GM23338 (cell line): Measurements from ENCODE around the gene SYNE1.

ENCODE experiments used
- EZH2 ChIP-seq: fragments of 200-600 bp; sonication (generic); IDR thresholded peaks from one replicate; pipeline ENCODE4 v1.8.0; 2017; ENCODE audit warnings: antibody characterized with exemption, mild to moderate bottlenecking, low read depth; ENCODE audit not compliant: unreplicated experiment
- EZH2phosphoT487 ChIP-seq: fragments of 200-600 bp; sonication (generic); IDR thresholded peaks from one replicate; pipeline ENCODE4 v1.8.1; 2018; ENCODE audit warnings: antibody characterized with exemption; ENCODE audit not compliant: unreplicated experiment
- JUNB ChIP-seq: IDR thresholded peaks from one replicate; pipeline ENCODE4 v1.6.1; 2016; ENCODE audit warnings: antibody characterized with exemption; ENCODE audit not compliant: unreplicated experiment
- POLR2AphosphoS5 ChIP-seq: IDR thresholded peaks from 2 replicates; pipeline ENCODE4 v1.6.1; 2016; ENCODE audit warnings: antibody characterized with exemption, low read depth
- TF ChIP-seq, protein P1 (sequence below), 2 experiments: fragments of 200-600 bp in 1 of 2; sonication (generic) in 1 of 2; conservative IDR thresholded peaks; 2 replicates each; pipeline versions ENCODE4 v1.5.1 to v1.6.1; 2016 to 2017; ENCODE audit warnings: antibody characterized with exemption in 2 of 2, low read depth in 2 of 2, mild to moderate bottlenecking in 2 of 2, moderate library complexity in 1 of 2
- TF ChIP-seq, protein P2 (sequence below): IDR thresholded peaks from one replicate; pipeline ENCODE4 v1.6.1; 2018; ENCODE audit warnings: antibody characterized with exemption; ENCODE audit not compliant: unreplicated experiment

DNA sequence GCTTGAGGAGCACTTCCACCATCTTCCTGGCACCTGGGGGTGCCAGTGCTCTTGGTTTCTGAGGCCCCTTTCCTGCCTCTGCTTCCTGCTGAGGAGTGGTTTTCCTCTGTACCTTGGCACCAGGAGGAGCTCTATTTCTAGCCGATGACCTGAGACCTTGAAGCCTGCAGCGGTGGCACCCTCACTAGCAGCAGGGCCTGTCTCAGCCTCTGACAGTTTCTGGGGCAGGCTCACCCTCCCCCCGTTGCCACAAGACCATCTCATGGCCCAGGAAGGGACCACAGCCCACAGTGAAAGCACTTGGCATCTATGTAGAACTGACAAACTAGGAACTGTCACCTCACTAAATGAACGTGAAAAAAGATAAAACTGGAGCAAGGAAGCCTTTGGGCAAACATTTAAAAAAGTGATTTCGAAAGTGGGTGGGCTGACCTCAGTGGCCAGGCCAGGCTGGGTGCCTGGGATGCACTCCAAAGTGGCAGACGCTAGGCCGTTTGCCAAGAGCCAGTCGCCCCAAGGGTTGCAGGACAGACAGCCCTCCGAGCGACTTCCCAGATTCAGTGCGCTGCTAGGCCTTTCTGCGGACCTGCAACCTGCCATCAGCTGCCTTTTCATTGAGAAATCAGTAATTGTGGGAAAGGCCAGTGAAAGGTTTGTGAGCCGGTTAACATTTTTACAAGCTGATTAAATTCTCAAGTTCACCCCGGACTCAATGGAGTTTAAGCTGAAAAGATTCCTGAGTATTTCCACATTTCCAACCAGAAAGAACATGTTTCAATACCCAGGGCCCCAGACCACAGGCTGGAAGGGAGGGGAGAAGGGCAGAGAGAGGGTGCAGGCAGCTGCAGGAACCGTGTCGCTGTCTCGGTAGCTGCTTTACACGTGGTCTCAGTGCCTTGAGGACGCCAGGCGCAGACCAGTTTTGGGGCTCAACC is 526.0 kb downstream of the SYNE1 start:
- TF ChIP-seq, protein P1, sequence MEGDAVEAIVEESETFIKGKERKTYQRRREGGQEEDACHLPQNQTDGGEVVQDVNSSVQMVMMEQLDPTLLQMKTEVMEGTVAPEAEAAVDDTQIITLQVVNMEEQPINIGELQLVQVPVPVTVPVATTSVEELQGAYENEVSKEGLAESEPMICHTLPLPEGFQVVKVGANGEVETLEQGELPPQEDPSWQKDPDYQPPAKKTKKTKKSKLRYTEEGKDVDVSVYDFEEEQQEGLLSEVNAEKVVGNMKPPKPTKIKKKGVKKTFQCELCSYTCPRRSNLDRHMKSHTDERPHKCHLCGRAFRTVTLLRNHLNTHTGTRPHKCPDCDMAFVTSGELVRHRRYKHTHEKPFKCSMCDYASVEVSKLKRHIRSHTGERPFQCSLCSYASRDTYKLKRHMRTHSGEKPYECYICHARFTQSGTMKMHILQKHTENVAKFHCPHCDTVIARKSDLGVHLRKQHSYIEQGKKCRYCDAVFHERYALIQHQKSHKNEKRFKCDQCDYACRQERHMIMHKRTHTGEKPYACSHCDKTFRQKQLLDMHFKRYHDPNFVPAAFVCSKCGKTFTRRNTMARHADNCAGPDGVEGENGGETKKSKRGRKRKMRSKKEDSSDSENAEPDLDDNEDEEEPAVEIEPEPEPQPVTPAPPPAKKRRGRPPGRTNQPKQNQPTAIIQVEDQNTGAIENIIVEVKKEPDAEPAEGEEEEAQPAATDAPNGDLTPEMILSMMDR (conservative IDR thresholded peaks at IDR 0.05; ENCODE audit: low read depth in 2 of 2) = no peak
- TF ChIP-seq, protein P2, sequence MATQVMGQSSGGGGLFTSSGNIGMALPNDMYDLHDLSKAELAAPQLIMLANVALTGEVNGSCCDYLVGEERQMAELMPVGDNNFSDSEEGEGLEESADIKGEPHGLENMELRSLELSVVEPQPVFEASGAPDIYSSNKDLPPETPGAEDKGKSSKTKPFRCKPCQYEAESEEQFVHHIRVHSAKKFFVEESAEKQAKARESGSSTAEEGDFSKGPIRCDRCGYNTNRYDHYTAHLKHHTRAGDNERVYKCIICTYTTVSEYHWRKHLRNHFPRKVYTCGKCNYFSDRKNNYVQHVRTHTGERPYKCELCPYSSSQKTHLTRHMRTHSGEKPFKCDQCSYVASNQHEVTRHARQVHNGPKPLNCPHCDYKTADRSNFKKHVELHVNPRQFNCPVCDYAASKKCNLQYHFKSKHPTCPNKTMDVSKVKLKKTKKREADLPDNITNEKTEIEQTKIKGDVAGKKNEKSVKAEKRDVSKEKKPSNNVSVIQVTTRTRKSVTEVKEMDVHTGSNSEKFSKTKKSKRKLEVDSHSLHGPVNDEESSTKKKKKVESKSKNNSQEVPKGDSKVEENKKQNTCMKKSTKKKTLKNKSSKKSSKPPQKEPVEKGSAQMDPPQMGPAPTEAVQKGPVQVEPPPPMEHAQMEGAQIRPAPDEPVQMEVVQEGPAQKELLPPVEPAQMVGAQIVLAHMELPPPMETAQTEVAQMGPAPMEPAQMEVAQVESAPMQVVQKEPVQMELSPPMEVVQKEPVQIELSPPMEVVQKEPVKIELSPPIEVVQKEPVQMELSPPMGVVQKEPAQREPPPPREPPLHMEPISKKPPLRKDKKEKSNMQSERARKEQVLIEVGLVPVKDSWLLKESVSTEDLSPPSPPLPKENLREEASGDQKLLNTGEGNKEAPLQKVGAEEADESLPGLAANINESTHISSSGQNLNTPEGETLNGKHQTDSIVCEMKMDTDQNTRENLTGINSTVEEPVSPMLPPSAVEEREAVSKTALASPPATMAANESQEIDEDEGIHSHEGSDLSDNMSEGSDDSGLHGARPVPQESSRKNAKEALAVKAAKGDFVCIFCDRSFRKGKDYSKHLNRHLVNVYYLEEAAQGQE = no peak
- TF ChIP-seq JUNB (no peak), EZH2phosphoT487 (no peak), EZH2 (no peak), POLR2AphosphoS5 (no peak)
